Kidney epithelial cell (primary cell): ENCODE results near the gene P3H3. TPM values are rescaled to one million over a fixed set of nuclear protein-coding genes. Genes with fewer than 3 reads are reported as not detected.

Experiments used
- DNase-seq: peaks from one replicate; pipeline ENCODE4 v3.0.0-alpha.2; 2010; ENCODE audit warnings: low read depth
- H3K27me3 ChIP-seq: 2 replicates; pipeline ENCODE4 v1.6.0; 2011; ENCODE audit warnings: low read length; ENCODE audit not compliant: control insufficient read depth, insufficient read depth
- H3K36me3 ChIP-seq: 2 replicates; pipeline ENCODE4 v1.5.1; 2011; ENCODE audit warnings: low read length; ENCODE audit not compliant: control insufficient read depth, insufficient read depth
- H3K4me3 ChIP-seq: 2 replicates; pipeline ENCODE4 v1.5.1; 2011; ENCODE audit warnings: low read depth, mild to moderate bottlenecking, control low read depth, low read length
- CTCF ChIP-seq: IDR thresholded peaks from 2 replicates; pipeline ENCODE4 v1.5.1; 2011; ENCODE audit warnings: mild to moderate bottlenecking, moderate library complexity, low read length, control low read depth, inconsistent platforms; ENCODE audit not compliant: insufficient read depth, poor library complexity, severe bottlenecking
- total RNA-seq: library from RNA; depleted of rRNA; stranded (reverse); fragments of >200 nt; gene quantifications from 2 replicates; pipeline ENCODE4 v1.2.3, GENCODE V29; 2015

P3H3 gene
- total RNA-seq, 1 donor from 2014 or later, result 21.8 TPM

GRCh38 chr12:6813363-6813762, 14.8 kb upstream of the P3H3 start:
- no peak for DNase-seq
- peaks cover 9% of the 10 kb centered on the region for H3K27me3 ChIP-seq
- H3K36me3 ChIP-seq, result no peaks in the 10 kb centered on the region
- TF ChIP-seq CTCF, result no peak
- H3K4me3 ChIP-seq, result no peak overlapping the region

GRCh38 chr12:6816598-6816997, 11.6 kb upstream of the P3H3 start:
- peaks cover 9% of the 10 kb centered on the region for H3K27me3 ChIP-seq
- no peak for TF ChIP-seq CTCF
- DNase-seq, result no peak
- no peak overlapping the region for H3K4me3 ChIP-seq
- H3K36me3 ChIP-seq, result no peaks in the 10 kb centered on the region

GRCh38 chr12:6817098-6817497, 11.1 kb upstream of the P3H3 start:
- no peak for TF ChIP-seq CTCF
- Histone ChIP-seq H3K36me3 (no peaks in the 10 kb centered on the region), H3K4me3 (no peak overlapping the region), H3K27me3 (peaks cover 14% of the 10 kb centered on the region)
- DNase-seq, result no peak

GRCh38 chr12:6817662-6818157, 10.5 kb upstream of the P3H3 start:
- H3K4me3 ChIP-seq, result no peak overlapping the region
- no peak for DNase-seq
- H3K27me3 ChIP-seq, result peaks cover 20% of the 10 kb centered on the region
- H3K36me3 ChIP-seq, result no peaks in the 10 kb centered on the region
- no peak for TF ChIP-seq CTCF

GRCh38 chr12:6818222-6818621, 10.0 kb upstream of the P3H3 start:
- H3K36me3 ChIP-seq, result no peaks in the 10 kb centered on the region
- no peak for TF ChIP-seq CTCF
- H3K27me3 ChIP-seq, result peaks cover 25% of the 10 kb centered on the region
- DNase-seq, result no peak
- no peak overlapping the region for H3K4me3 ChIP-seq

- no peak overlapping the region for H3K4me3 ChIP-seq
- H3K27me3 ChIP-seq, result peaks cover 27% of the 10 kb centered on the region
- H3K36me3 ChIP-seq, result no peaks in the 10 kb centered on the region
- no peak for DNase-seq
- TF ChIP-seq CTCF, result no peak
Observed at GRCh38 chr12:6818645-6819044, 9.6 kb upstream of the P3H3 start.
